Measurements from ENCODE around the gene EBF3.

EBF3 gene

GRCh38 chr10:129849452-129849750 is 114.7 kb downstream of the EBF3 start:
- H2BK120ac ChIP-seq (ENCODE audit: low read depth, low read length): no peak overlapping the region
- no peak overlapping the region for H2AK5ac ChIP-seq (ENCODE audit: low read depth, low read length)
- H2AFZ ChIP-seq (ENCODE audit: low read length): no peak overlapping the region
- no peaks in the 10 kb centered on the region for H3K36me3 ChIP-seq (replicated peaks in 1 of 2; ENCODE audit: control insufficient read depth in 2 of 2, insufficient read depth in 2 of 2, low read length in 2 of 2)
- H3K27ac ChIP-seq (replicated peaks; ENCODE audit: low read length): no peak overlapping the region
- H3K9me3 ChIP-seq (replicated peaks in 1 of 2; ENCODE audit: control insufficient read depth in 2 of 2, insufficient read depth in 1 of 2, low read depth in 1 of 2, low read length in 2 of 2): no peaks in the 10 kb centered on the region
- H2BK12ac ChIP-seq (ENCODE audit: low read length): no peak overlapping the region
- H3K23ac ChIP-seq (ENCODE audit: low read depth, low read length, poor library complexity): no peak overlapping the region
- H2BK5ac ChIP-seq (ENCODE audit: low read length): no peak overlapping the region
- H2BK15ac ChIP-seq (ENCODE audit: low read length): no peak overlapping the region
- no peak overlapping the region for H4K91ac ChIP-seq (ENCODE audit: low read depth, low read length, poor library complexity)
- WGBS, 2 donors (ENCODE audit: extremely low coverage in 2 of 2, insufficient read length in 2 of 2, insufficient replicate concordance in 1 of 2): no CpG with 5 or more reads among the region's 19 CpGs
- H3K4ac ChIP-seq (ENCODE audit: low read length): no peak overlapping the region
- H3K79me1 ChIP-seq (ENCODE audit: low read depth, low read length): no peaks in the 10 kb centered on the region
- no peak overlapping the region for H4K8ac ChIP-seq (ENCODE audit: low read depth, low read length)
- H3K27me3 ChIP-seq (ENCODE audit: control insufficient read depth in 3 of 3, insufficient read depth in 3 of 3, low read depth in 1 of 3, low read length in 3 of 3): no peaks in the 10 kb centered on the region
- peak overlapping the region; percentile 7 for H3K9ac ChIP-seq (ENCODE audit: low read depth, low read length, poor library complexity)
- H3K4me1 ChIP-seq (ENCODE audit: control insufficient read depth in 2 of 2, insufficient read depth in 1 of 2, low read depth in 1 of 2, low read length in 2 of 2): peaks cover 0 to 2% of the 10 kb centered on the region in 2 donors
- H3K14ac ChIP-seq (ENCODE audit: low read length): no peak overlapping the region
- H3K4me2 ChIP-seq (ENCODE audit: insufficient read depth, low read length, poor library complexity, severe bottlenecking): no peak overlapping the region
- no peak overlapping the region for H3K4me3 ChIP-seq (ENCODE audit: low read length in 2 of 2)
- H3K18ac ChIP-seq (ENCODE audit: low read length): no peak overlapping the region
- no peak for DNase-seq (ENCODE audit: low spot score)

DNA sequence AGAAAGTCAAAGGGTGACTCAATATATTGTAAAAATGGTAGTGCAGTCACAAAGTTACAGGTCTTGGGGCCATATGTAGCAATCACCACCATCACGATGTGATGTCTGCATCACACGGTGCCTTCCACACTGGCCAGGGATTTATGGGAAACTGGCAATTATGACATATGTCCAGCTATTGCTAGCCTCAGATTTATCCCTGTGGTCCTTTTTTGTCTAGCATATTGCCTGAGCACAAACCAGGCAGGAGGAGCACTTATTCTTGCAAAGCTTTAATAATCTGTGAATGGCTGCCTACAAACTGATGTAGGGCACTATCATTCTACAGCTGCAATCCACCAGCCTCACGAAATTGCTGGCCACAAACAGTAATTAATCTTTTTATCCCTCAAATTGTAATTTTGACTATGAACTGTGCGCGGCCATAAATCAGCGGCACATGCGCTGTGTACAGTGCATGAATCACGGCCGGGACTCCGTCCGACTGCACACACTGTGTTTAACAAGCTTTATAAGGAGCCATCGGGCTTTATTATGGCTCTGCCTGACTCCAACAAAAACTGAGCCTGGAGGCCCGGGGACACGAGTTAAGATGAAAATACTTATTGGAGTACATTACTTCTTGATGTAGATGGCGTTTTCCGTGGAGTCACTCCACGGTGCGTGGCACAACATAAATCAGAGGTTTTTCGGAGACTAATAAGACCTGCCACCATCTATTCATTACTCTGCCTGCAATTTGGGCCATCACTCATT is 115.2 kb downstream of the EBF3 start:
- H3K4ac ChIP-seq (ENCODE audit: low read length): no peak overlapping the region
- no peaks in the 10 kb centered on the region for H3K79me1 ChIP-seq (ENCODE audit: low read depth, low read length)
- no peak overlapping the region for H2BK5ac ChIP-seq (ENCODE audit: low read length)
- peak overlapping the region; percentile 7 for H3K9ac ChIP-seq (ENCODE audit: low read depth, low read length, poor library complexity)
- no CpG with 5 or more reads among the region's 19 CpGs for WGBS, 2 donors (ENCODE audit: extremely low coverage in 2 of 2, insufficient read length in 2 of 2, insufficient replicate concordance in 1 of 2)
- no peak overlapping the region for H2BK12ac ChIP-seq (ENCODE audit: low read length)
- no peak overlapping the region for H2BK15ac ChIP-seq (ENCODE audit: low read length)
- H3K27ac ChIP-seq (replicated peaks; ENCODE audit: low read length): no peak overlapping the region
- H3K36me3 ChIP-seq (replicated peaks in 1 of 2; ENCODE audit: control insufficient read depth in 2 of 2, insufficient read depth in 2 of 2, low read length in 2 of 2): no peaks in the 10 kb centered on the region
- H3K18ac ChIP-seq (ENCODE audit: low read length): no peak overlapping the region
- H3K27me3 ChIP-seq (ENCODE audit: control insufficient read depth in 3 of 3, insufficient read depth in 3 of 3, low read depth in 1 of 3, low read length in 3 of 3): no peaks in the 10 kb centered on the region
- H3K14ac ChIP-seq (ENCODE audit: low read length): no peak overlapping the region
- DNase-seq (ENCODE audit: low spot score): no peak
- no peak overlapping the region for H2AK5ac ChIP-seq (ENCODE audit: low read depth, low read length)
- no peaks in the 10 kb centered on the region for H3K9me3 ChIP-seq (replicated peaks in 1 of 2; ENCODE audit: control insufficient read depth in 2 of 2, insufficient read depth in 1 of 2, low read depth in 1 of 2, low read length in 2 of 2)
- H3K4me2 ChIP-seq (ENCODE audit: insufficient read depth, low read length, poor library complexity, severe bottlenecking): no peak overlapping the region
- H4K91ac ChIP-seq (ENCODE audit: low read depth, low read length, poor library complexity): no peak overlapping the region
- no peak overlapping the region for H3K4me3 ChIP-seq (ENCODE audit: low read length in 2 of 2)
- no peak overlapping the region for H3K23ac ChIP-seq (ENCODE audit: low read depth, low read length, poor library complexity)
- no peak overlapping the region for H2BK120ac ChIP-seq (ENCODE audit: low read depth, low read length)
- peaks cover 0 to 2% of the 10 kb centered on the region in 2 donors for H3K4me1 ChIP-seq (ENCODE audit: control insufficient read depth in 2 of 2, insufficient read depth in 1 of 2, low read depth in 1 of 2, low read length in 2 of 2)
- H4K8ac ChIP-seq (ENCODE audit: low read depth, low read length): no peak overlapping the region
- H2AFZ ChIP-seq (ENCODE audit: low read length): no peak overlapping the region

DNA sequence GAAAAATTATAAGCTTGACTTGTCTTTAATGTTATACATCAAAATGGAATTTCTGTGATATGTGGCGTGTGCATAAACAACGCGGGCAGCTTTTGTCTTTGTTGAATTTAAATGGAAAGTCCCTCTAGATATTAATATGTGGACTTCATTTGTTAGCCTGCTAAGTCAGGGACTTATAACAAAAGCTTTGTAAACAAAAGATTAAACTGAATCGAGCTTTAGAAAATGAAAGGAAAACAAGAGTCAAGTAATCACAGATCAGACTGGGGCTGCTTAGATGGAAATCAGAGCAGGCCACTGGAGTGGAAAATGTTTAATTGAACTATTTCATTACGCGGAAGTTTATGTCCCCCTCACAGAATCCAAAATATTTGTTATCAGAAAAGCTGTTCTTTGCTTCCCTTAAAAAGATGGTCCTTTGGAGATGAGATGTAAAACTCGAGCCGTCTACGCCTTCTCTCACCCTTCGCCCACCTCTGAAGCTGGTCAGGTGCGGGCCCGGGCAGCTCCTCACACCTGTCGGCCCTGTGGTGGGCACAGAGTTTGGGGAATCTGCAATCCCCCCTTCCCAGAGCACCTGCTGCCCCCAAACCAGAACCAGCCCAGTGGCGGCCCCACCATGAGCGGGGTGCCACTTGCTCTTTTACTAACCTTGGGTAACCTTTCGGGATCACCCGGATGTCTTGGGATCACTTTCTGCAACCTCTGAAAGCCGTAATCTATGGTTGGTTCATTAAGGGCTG is 116.2 kb downstream of the EBF3 start:
- H2BK120ac ChIP-seq (ENCODE audit: low read depth, low read length): no peak overlapping the region
- no CpG with 5 or more reads among the region's 18 CpGs for WGBS, 2 donors (ENCODE audit: extremely low coverage in 2 of 2, insufficient read length in 2 of 2, insufficient replicate concordance in 1 of 2)
- no peak for DNase-seq (ENCODE audit: low spot score)
- no peak overlapping the region for H3K4ac ChIP-seq (ENCODE audit: low read length)
- no peaks in the 10 kb centered on the region for H3K9me3 ChIP-seq (replicated peaks in 1 of 2; ENCODE audit: control insufficient read depth in 2 of 2, insufficient read depth in 1 of 2, low read depth in 1 of 2, low read length in 2 of 2)
- H3K27me3 ChIP-seq (ENCODE audit: control insufficient read depth in 3 of 3, insufficient read depth in 3 of 3, low read depth in 1 of 3, low read length in 3 of 3): no peaks in the 10 kb centered on the region
- no peak overlapping the region for H3K27ac ChIP-seq (replicated peaks; ENCODE audit: low read length)
- H2BK5ac ChIP-seq (ENCODE audit: low read length): no peak overlapping the region
- H3K23ac ChIP-seq (ENCODE audit: low read depth, low read length, poor library complexity): no peak overlapping the region
- no peak overlapping the region for H2BK15ac ChIP-seq (ENCODE audit: low read length)
- no peak overlapping the region for H3K18ac ChIP-seq (ENCODE audit: low read length)
- no peak overlapping the region for H2BK12ac ChIP-seq (ENCODE audit: low read length)
- H4K91ac ChIP-seq (ENCODE audit: low read depth, low read length, poor library complexity): no peak overlapping the region
- H3K9ac ChIP-seq (ENCODE audit: low read depth, low read length, poor library complexity): no peak overlapping the region
- H3K4me1 ChIP-seq (ENCODE audit: control insufficient read depth in 2 of 2, insufficient read depth in 1 of 2, low read depth in 1 of 2, low read length in 2 of 2): peaks cover 0 to 2% of the 10 kb centered on the region in 2 donors
- no peak overlapping the region for H3K4me3 ChIP-seq (ENCODE audit: low read length in 2 of 2)
- no peak overlapping the region for H4K8ac ChIP-seq (ENCODE audit: low read depth, low read length)
- H2AK5ac ChIP-seq (ENCODE audit: low read depth, low read length): no peak overlapping the region
- no peak overlapping the region for H3K4me2 ChIP-seq (ENCODE audit: insufficient read depth, low read length, poor library complexity, severe bottlenecking)
- no peak overlapping the region for H3K14ac ChIP-seq (ENCODE audit: low read length)
- H3K36me3 ChIP-seq (replicated peaks in 1 of 2; ENCODE audit: control insufficient read depth in 2 of 2, insufficient read depth in 2 of 2, low read length in 2 of 2): no peaks in the 10 kb centered on the region
- H2AFZ ChIP-seq (ENCODE audit: low read length): no peak overlapping the region
- H3K79me1 ChIP-seq (ENCODE audit: low read depth, low read length): no peaks in the 10 kb centered on the region

DNA sequence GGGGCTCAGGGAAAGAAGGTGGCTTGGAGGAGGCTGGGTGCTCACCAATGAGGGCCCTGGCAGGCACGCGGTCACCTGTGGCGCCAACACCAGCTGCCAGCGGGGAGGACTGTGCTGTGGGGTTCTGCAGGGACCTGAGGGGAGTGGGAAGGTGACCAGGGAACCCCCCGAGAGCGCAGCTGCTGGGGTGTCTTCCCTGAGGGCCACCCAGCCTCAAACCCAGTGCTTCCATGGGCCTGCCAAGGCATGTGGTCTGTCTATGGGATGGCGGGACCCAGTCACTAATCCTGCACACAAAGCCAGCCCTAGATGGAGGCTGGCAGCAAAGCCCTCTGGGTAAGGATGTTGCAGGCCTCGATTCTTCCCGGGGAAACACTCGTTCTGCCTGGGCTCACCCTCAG is 117.1 kb downstream of the EBF3 start:
- peak overlapping the region; percentile 78 for H3K18ac ChIP-seq (ENCODE audit: low read length)
- no peak overlapping the region for H3K9ac ChIP-seq (ENCODE audit: low read depth, low read length, poor library complexity)
- H3K79me1 ChIP-seq (ENCODE audit: low read depth, low read length): no peaks in the 10 kb centered on the region
- no peak overlapping the region for H3K27ac ChIP-seq (replicated peaks; ENCODE audit: low read length)
- no peak overlapping the region for H2BK120ac ChIP-seq (ENCODE audit: low read depth, low read length)
- no peak overlapping the region for H3K4ac ChIP-seq (ENCODE audit: low read length)
- H2BK5ac ChIP-seq (ENCODE audit: low read length): no peak overlapping the region
- H2BK15ac ChIP-seq (ENCODE audit: low read length): peak overlapping the region; percentile 75
- no peaks in the 10 kb centered on the region for H3K27me3 ChIP-seq (ENCODE audit: control insufficient read depth in 3 of 3, insufficient read depth in 3 of 3, low read depth in 1 of 3, low read length in 3 of 3)
- no CpG with 5 or more reads among the region's 10 CpGs for WGBS, 2 donors (ENCODE audit: extremely low coverage in 2 of 2, insufficient read length in 2 of 2, insufficient replicate concordance in 1 of 2)
- peak overlapping the region; percentile 21 for H2AFZ ChIP-seq (ENCODE audit: low read length)
- H3K4me3 ChIP-seq (ENCODE audit: low read length in 2 of 2): no peak overlapping the region
- H4K8ac ChIP-seq (ENCODE audit: low read depth, low read length): no peak overlapping the region
- no peak overlapping the region for H3K23ac ChIP-seq (ENCODE audit: low read depth, low read length, poor library complexity)
- H3K14ac ChIP-seq (ENCODE audit: low read length): no peak overlapping the region
- H3K4me1 ChIP-seq (ENCODE audit: control insufficient read depth in 2 of 2, insufficient read depth in 1 of 2, low read depth in 1 of 2, low read length in 2 of 2): no peaks in the 10 kb centered on the region
- H3K36me3 ChIP-seq (replicated peaks in 1 of 2; ENCODE audit: control insufficient read depth in 2 of 2, insufficient read depth in 2 of 2, low read length in 2 of 2): no peaks in the 10 kb centered on the region
- H2BK12ac ChIP-seq (ENCODE audit: low read length): no peak overlapping the region
- no peaks in the 10 kb centered on the region for H3K9me3 ChIP-seq (replicated peaks in 1 of 2; ENCODE audit: control insufficient read depth in 2 of 2, insufficient read depth in 1 of 2, low read depth in 1 of 2, low read length in 2 of 2)
- no peak for DNase-seq (ENCODE audit: low spot score)
- peak overlapping the region; percentile 63 for H2AK5ac ChIP-seq (ENCODE audit: low read depth, low read length)
- H4K91ac ChIP-seq (ENCODE audit: low read depth, low read length, poor library complexity): no peak overlapping the region
- H3K4me2 ChIP-seq (ENCODE audit: insufficient read depth, low read length, poor library complexity, severe bottlenecking): no peak overlapping the region

All from neuronal stem cell (in vitro differentiated cells).